ENCODE measurements around the gene NPPB. TPM values are rescaled to one million over a fixed set of nuclear protein-coding genes. Genes with fewer than 3 reads are reported as not detected.
A peak's percentile ranks its signal among the peaks of the same experiment; 100 is the strongest.

The NPPB gene
- total RNA-seq, 1 experiment from 2014 or later, result not detected

DNA sequence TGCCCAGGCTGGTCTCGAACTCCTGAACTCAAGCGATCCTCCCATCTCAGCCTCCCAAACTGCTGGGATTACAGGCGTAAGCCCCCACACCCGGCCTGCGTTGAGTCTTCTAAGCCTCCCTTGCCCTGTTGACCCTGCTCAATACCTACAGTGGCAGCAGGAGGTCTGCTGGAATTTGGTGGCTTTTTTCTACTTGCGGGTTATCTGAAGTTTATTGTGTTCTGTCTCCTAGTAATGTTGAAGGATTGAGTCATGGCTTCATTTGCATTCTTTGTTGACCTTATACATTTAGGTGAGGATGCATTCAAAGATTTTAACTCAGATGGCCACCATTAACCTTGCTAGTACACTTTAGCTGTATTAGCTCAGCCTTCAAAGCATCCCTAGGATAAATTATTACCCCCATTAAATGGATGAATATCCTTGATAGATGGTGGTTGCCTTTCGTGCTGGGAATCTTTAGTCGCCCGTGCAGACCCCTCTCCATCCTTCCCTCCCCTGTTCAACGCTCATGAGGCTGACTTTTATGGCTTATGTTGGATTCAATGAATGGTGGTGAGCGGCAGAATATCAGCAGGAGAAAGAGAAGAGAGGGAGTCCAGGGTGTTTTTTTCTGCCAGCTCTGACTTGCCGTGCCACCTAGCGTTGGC is 9.7 kb upstream of the NPPB start:
- in situ Hi-C loops (cut with HindIII; ENCODE audit: low pct_unique_long_range_greater_than_20kb, low sequenced_read_pairs), result no loop called here
- no peak for DNase-seq (ENCODE audit: low read depth)

GRCh38 chr1:11862890-11863289 is 4.1 kb upstream of the NPPB start:
- in situ Hi-C loops (cut with HindIII; ENCODE audit: low pct_unique_long_range_greater_than_20kb, low sequenced_read_pairs), result no loop called here
- DNase-seq (ENCODE audit: low read depth), result peak; percentile 24

DNA sequence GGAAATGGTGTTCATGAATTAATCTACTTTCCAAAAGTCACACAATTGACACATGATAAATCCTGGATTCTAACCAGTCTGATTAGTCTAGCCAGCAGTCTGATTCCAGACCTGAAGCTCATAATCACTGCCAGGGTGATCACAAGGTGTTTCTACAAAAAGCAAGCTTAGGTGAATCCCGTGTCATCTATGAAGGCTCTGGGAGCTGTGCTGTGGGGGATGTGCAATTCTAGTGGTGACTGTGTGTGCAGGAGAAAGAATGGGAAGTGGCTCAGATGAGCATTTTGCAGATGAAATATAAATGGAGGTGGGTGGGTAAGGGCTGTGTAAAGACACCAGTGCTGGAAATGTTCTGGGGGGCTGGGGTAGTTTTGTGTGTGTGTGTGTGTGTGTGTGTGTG is 1.8 kb upstream of the NPPB start:
- no peak for DNase-seq (ENCODE audit: low read depth)
- in situ Hi-C loops (cut with HindIII; ENCODE audit: low pct_unique_long_range_greater_than_20kb, low sequenced_read_pairs), result no loop called here

GRCh38 chr1:11860083-11860482 is 1.3 kb upstream of the NPPB start:
- DNase-seq (ENCODE audit: low read depth), result no peak
- in situ Hi-C loops (cut with HindIII; ENCODE audit: low pct_unique_long_range_greater_than_20kb, low sequenced_read_pairs), result no loop called here

DNA sequence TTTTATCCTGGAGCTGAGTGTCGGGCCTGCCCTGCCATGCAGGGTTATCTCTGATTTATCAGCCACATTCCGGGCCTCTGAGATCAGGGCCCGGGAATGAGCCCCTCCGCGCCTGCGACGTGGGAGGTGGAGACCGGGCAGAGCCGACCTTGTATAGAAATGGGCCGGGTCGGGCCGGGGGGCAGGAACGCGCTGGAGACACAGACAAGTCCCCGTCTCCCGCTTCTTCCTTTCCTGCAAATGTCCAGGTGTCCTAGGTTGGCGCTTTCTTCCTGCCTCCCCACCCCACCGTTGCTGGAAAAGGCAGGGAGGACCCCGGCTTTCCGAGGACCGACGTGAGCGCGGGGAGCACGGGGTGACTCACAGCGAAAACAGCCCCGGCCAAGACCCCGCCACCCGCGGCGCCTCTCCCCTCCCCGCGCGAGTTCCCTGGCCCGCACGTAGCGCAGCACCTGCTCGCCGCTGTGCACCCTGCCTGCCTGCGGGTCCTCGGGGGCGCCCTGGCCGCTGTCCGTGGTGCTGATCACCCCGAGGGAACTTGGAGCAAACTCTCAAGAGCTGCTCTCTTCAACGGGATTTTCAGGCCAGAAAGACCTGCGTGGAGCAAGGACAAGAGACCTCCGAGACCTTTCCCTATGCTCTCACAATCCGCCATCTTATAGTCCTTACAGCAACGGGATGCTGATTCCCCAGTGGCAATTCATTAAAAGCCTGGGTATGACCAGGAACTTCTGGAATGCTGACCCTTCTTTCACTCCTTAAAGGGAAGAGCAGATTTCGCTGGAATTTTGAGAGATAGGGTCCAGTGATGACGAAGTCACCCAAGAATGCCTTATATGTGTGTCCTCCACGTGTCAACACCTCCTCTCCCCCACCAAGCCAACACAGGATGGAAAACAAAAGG is 475 bp upstream of the NPPB start:
- DNase-seq (ENCODE audit: low read depth), result peak; percentile 50
- in situ Hi-C loops (cut with HindIII; ENCODE audit: low pct_unique_long_range_greater_than_20kb, low sequenced_read_pairs), result no loop called here

- DNase-seq (ENCODE audit: low read depth), result no peak
- in situ Hi-C loops (cut with HindIII; ENCODE audit: low pct_unique_long_range_greater_than_20kb, low sequenced_read_pairs), result no loop called here
Measured at GRCh38 chr1:11858158-11858557, 587 bp downstream of the NPPB start.

- in situ Hi-C loops (cut with HindIII; ENCODE audit: low pct_unique_long_range_greater_than_20kb, low sequenced_read_pairs), result no loop called here
- no peak for DNase-seq (ENCODE audit: low read depth)
Measured at GRCh38 chr1:11857164-11857851, 1.4 kb downstream of the NPPB start.

DNA sequence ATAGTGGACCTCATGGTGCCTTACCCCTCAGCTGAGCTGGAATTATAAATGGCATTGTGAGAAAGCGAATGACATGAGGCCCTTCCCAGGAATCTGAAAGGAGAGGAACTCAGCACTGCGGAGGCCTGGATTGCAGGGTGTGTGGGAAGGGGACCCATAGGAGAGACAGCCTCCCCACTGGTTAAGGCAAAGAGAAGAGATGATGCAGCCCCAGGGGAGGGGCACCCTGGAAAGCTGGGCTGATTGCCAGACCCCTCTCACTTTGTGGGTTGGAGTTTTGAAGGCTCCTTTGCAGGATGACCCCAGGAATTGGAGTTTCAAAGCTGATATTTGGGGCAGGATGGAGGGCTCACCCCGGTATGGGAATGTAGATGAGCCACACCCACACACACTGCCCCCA is 2.0 kb downstream of the NPPB start:
- DNase-seq (ENCODE audit: low read depth), result no peak
- in situ Hi-C loops (cut with HindIII; ENCODE audit: low pct_unique_long_range_greater_than_20kb, low sequenced_read_pairs), result no loop called here

DNA sequence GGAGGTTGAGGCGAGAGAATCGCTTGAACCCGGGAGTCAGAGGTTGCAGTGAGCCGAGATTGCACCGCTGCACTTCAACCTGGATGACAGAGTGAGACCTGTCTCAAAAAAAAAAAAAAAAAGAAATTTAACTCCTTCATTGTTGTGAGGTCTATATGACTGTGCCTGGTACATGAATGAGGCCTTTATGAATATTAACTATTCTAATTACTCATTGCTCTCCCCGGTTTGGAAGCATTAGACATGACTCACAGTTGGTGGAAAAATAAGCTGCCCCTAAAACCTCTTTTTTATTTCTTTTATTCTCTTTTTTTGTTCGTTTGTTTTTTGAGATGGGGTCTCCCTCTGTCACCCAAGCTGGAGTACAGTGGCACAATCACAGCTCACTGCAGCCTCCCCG is 3.3 kb downstream of the NPPB start:
- DNase-seq (ENCODE audit: low read depth), result no peak
- in situ Hi-C loops (cut with HindIII; ENCODE audit: low pct_unique_long_range_greater_than_20kb, low sequenced_read_pairs), result no loop called here

- in situ Hi-C loops (cut with HindIII; ENCODE audit: low pct_unique_long_range_greater_than_20kb, low sequenced_read_pairs), result no loop called here
- no peak for DNase-seq (ENCODE audit: low read depth)
Measured at GRCh38 chr1:11854519-11854918, 4.2 kb downstream of the NPPB start.

- in situ Hi-C loops (cut with HindIII; ENCODE audit: low pct_unique_long_range_greater_than_20kb, low sequenced_read_pairs), result no loop called here
- no peak for DNase-seq (ENCODE audit: low read depth)
Measured at GRCh38 chr1:11851180-11851579, 7.6 kb downstream of the NPPB start.

DNA sequence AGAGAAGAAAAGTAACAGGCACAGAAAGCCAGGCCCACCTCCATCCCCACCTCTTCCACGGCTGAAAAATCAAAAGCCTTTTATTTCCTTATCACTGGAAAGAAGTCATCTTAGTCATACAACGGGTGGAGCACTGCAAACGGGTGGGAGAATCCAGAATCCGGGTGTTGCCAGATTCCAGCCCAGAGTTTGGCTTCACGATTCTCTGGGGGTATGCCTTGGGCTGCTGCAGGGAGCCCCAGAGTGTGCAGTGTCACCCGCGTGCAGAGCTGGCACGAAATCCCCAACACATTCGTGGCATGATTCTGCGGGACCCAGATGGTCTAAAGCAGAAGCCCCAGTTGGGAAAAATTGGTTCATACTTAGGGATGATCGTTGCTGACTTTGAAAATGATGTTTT is 8.6 kb downstream of the NPPB start:
- no peak for DNase-seq (ENCODE audit: low read depth)
- in situ Hi-C loops (cut with HindIII; ENCODE audit: low pct_unique_long_range_greater_than_20kb, low sequenced_read_pairs), result no loop called here

- in situ Hi-C loops (cut with HindIII; ENCODE audit: low pct_unique_long_range_greater_than_20kb, low sequenced_read_pairs), result no loop called here
Measured at GRCh38 chr1:11848373-11848700, 10.4 kb downstream of the NPPB start.

DNA sequence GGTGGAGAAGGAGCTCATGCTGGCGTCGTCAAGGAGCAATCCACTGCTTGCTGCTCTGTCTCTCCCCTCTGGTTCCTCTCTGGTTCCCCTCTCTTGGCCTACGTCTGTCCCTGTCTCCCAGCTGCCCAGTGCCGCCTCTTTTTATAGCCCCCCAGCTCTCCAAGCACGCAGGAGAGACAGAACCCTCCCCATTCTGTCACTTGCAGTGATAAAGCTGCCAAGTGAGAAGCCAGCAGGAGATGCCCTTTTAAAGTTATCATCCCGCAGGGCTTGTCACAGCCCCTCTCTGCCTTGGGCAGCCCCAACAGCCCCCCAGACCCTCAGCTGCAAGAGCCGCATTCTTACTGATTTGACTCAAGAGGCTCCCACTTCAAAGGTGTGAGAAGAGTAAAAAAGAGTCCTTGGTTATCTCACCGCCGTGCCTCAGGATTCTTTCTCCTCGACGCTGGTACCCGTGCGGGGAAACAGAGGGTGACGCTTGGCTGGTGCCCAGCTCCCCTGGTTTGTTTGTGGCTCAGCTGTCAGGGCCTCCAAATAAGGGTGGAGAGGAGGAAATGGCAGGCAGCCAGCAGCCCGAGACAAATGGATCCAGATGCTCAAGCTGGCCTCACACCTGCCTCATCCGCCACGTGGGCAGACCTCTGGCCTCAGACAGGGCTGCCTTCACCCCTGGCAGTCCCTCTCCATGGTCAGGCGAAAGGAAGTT is 10.9 kb downstream of the NPPB start, which contains the start of gene NPPA:
TSS of gene NPPA (minus strand) at position 117 of the 706 bp plus-strand sequence. CDS start at position 18, 99 bp downstream.
- no peak for DNase-seq (ENCODE audit: low read depth)
- in situ Hi-C loops (cut with HindIII; ENCODE audit: low pct_unique_long_range_greater_than_20kb, low sequenced_read_pairs), result no loop called here

More at GRCh38 chr1:11848373-11848700, 10.4 kb downstream of the NPPB start:
- DNase-seq (ENCODE audit: low read depth), result no peak

DNA sequence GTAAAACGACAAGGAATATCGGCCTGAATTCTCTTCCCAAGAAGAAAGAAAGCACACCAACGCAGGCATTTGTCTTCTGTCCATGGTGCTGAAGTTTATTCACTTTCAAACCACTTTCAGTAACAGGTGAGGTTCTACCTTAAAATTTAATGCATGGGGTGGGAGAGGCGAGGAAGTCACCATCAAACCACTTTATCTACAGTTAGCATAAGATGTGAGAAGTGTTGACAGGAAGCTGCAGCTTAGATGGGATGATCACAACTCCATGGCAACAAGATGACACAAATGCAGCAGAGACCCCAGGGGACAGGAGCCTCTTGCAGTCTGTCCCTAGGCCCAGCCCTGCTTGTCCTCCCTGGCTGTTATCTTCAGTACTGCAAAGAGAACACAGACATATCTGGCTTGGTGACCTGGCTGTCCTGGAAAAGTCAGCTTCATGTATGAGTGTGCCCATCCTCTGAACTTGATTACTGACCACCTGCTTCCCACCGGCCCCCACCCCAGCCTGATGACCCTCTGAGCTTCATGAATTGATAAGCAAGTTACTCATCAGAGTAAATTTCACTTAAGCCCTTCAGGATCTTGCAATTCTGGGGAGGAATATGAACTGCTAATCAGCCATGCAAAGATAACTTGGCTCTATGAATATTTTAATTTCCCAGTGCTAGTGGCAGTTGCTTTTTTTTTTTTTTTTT is 13.0 kb downstream of the NPPB start:
- in situ Hi-C loops (cut with HindIII; ENCODE audit: low pct_unique_long_range_greater_than_20kb, low sequenced_read_pairs), result no loop called here

DNA sequence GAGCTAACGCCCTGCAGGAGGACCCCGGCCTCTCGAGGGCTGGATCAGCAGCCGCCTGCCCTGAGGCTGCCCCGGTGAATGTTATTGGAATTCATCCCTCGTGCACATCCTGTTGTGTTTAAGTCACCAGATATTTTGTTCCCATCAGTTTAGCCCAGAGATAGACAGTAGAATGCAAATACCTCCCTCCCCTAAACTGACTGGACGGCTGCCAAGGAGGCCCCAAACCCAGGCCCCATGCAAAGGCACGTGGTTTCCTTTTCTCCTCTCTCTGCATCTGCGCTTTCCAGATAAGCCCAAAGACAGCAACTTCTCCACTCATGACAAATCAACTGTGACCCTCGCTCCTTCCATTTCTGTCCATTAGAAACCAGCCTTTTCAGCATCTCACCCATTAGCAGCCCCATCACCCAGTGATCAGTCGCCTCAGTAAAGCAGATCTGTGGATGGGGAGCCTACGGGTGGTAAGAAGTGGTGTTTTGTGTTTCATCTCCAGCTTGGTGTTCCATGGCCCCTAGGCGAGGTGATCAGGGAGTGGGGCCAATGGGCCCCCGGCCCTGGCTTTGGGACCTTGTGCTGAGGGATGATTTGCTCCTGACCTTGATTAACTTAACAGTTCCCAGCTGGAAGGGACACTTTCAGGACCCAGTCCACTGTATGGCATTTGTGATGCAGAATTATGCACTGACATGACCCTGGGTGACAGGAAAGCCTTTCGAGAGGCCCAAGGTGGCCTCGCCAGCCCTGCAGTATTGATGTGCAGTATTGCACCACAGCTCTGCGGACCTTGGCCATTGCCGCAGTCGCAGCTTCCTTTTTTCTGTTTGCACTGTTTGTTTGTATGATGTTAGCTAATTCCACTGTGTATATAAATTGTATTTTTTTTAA is 16.3 kb downstream of the NPPB start:
- in situ Hi-C loops (cut with HindIII; ENCODE audit: low pct_unique_long_range_greater_than_20kb, low sequenced_read_pairs), result no loop called here

More for the DNA sequence above, 13.0 kb downstream of the NPPB start:
- DNase-seq (ENCODE audit: low read depth), result peak; percentile 8

More for the DNA sequence above, 16.3 kb downstream of the NPPB start:
- DNase-seq (ENCODE audit: low read depth), result no peak

All from Caki2 (cell line).